ENCODE results near the gene ZNF397. TPM values are rescaled to one million over a fixed set of nuclear protein-coding genes. Genes with fewer than 3 reads are reported as not detected.
"Not testable (repeated sequence)": the region's sequence is repeated elsewhere in the genome, so short reads cannot be mapped to it uniquely, and the experiment has no call there.

The ZNF397 gene
- total and polyA plus RNA-seq, 2 of the 13 experiments (the other 11 are each of a cell fraction or from before 2014, with no cell fraction given): 4.7 to 9.4 TPM

GRCh38 chr18:35205199-35205712, 35.6 kb upstream of the ZNF397 start:
- no peak for DNase-seq (ENCODE audit: low spot score)
- H3K36me3 ChIP-seq (replicated peaks in 1 of 2; ENCODE audit: control insufficient read depth in 1 of 2, insufficient read depth in 2 of 2, low read length in 2 of 2): no peaks in the 10 kb centered on the region
- H2AFZ ChIP-seq (ENCODE audit: low read length): no peak overlapping the region
- H3K4me2 ChIP-seq (ENCODE audit: low read depth, low read length): no peak overlapping the region
- BruUV-seq (replicated peaks): no TSS peak
- no peak overlapping the region for H3K9ac ChIP-seq (ENCODE audit: insufficient read depth, low read depth, low read length)
- FAIRE-seq: no peak
- POLR2A ChIA-PET: no interaction called here
- CTCF ChIA-PET (ENCODE audit: low intra/inter-chr PET ratio, low total read pairs): no interaction called here
- H3K9me3 ChIP-seq (ENCODE audit: low read length): no peaks in the 10 kb centered on the region
- 26% methylated on average over 2 of the region's 2 CpGs for WGBS (ENCODE audit: low lambda C conversion rate)
- no peak for ATAC-seq
- no peak overlapping the region for H3K27ac ChIP-seq (ENCODE audit: extremely low read length, insufficient read depth, low read length)
- intact Hi-C loops (cut with micrococcal nuclease; ENCODE audit: unreplicated experiment): no loop called here
- in situ Hi-C loops (cut with HindIII; ENCODE audit: extremely low pct_ligation_motif_present, low pct_unique_long_range_greater_than_20kb): no loop called here
- H3K4me1 ChIP-seq (ENCODE audit: insufficient read depth, low read length): no peaks in the 10 kb centered on the region
- TF ChIP-seq SNAPC2 (CRISPR knock-in tag; IDR thresholded peaks at IDR 0.05) (no peak), ZFP41 (CRISPR knock-in tag; IDR thresholded peaks at IDR 0.05; ENCODE audit: borderline replicate concordance) (no peak), ZNF317 (CRISPR knock-in tag; IDR thresholded peaks at IDR 0.05) (peak; percentile 98)
- TF ChIP-seq, protein P1, sequence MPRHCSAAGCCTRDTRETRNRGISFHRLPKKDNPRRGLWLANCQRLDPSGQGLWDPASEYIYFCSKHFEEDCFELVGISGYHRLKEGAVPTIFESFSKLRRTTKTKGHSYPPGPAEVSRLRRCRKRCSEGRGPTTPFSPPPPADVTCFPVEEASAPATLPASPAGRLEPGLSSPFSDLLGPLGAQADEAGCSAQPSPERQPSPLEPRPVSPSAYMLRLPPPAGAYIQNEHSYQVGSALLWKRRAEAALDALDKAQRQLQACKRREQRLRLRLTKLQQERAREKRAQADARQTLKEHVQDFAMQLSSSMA (CRISPR knock-in tag; IDR thresholded peaks at IDR 0.05): no peak
- no peaks in the 10 kb centered on the region for H3K27me3 ChIP-seq (ENCODE audit: control insufficient read depth in 1 of 2, insufficient read depth in 2 of 2, low read length in 2 of 2)
- H4K20me1 ChIP-seq (ENCODE audit: insufficient read depth, low read length): no peaks in the 10 kb centered on the region
- H3K79me2 ChIP-seq (ENCODE audit: insufficient read depth, low read length): no peaks in the 10 kb centered on the region
- H3K4me3 ChIP-seq (replicated peaks in 1 of 3; ENCODE audit: insufficient read depth in 1 of 3, low read depth in 2 of 3, low read length in 3 of 3): no peak overlapping the region

DNA sequence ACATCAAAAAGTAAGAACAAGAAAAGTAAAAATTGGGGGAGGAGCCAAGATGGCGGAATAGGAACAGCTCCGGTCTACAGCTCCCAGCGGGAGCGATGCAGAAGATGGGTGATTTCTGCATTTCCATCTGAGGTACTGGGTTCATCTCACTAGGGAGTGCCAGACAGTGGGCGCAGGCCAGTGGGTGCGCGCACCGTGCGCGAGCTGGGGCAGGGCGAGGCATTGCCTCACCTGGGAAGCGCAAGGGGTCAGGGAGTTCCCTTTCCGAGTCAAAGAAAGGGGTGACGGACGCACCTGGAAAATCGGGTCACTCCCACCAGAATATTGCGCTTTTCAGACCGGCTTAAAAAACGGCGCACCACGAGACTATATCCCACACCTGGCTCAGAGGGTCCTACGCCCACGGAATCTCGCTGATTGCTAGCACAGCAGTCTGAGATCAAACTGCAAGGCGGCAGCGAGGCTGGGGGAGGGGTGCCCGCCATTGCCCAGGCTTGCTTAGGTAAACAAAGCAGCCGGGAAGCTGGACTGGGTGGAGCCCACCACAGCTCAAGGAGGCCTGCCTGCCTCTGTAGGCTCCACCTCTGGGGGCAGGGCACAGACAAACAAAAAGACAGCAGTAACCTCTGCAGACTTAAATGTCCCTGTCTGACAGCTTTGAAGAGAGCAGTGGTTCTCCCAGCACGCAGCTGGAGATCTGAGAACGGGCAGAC, 34.9 kb upstream of the ZNF397 start:
- CTCF ChIA-PET (ENCODE audit: low intra/inter-chr PET ratio, low total read pairs); H3K4me2 ChIP-seq (ENCODE audit: low read depth, low read length); in situ Hi-C loops (cut with HindIII; ENCODE audit: extremely low pct_ligation_motif_present, low pct_unique_long_range_greater_than_20kb); H3K36me3 ChIP-seq (replicated peaks in 1 of 2; ENCODE audit: control insufficient read depth in 1 of 2, insufficient read depth in 2 of 2, low read length in 2 of 2); H3K27ac ChIP-seq (ENCODE audit: extremely low read length, insufficient read depth, low read length); H2AFZ ChIP-seq (ENCODE audit: low read length); FAIRE-seq; POLR2A ChIA-PET; H4K20me1 ChIP-seq (ENCODE audit: insufficient read depth, low read length); H3K9ac ChIP-seq (ENCODE audit: insufficient read depth, low read depth, low read length); BruUV-seq (replicated peaks); H3K79me2 ChIP-seq (ENCODE audit: insufficient read depth, low read length); intact Hi-C loops (cut with micrococcal nuclease; ENCODE audit: unreplicated experiment); H3K27me3 ChIP-seq (ENCODE audit: control insufficient read depth in 1 of 2, insufficient read depth in 2 of 2, low read length in 2 of 2); H3K4me1 ChIP-seq (ENCODE audit: insufficient read depth, low read length); H3K9me3 ChIP-seq (ENCODE audit: low read length); DNase-seq (ENCODE audit: low spot score); H3K4me3 ChIP-seq (replicated peaks in 1 of 3; ENCODE audit: insufficient read depth in 1 of 3, low read depth in 2 of 3, low read length in 3 of 3); ATAC-seq; TF ChIP-seq FOXA1 (IDR thresholded peaks at IDR 0.05): not testable (repeated sequence)
- 93% methylated on average over 16 of the region's 30 CpGs for WGBS (ENCODE audit: low lambda C conversion rate)
- peak; percentile 56 for TF ChIP-seq FOXA1 (CRISPR knock-in tag; IDR thresholded peaks at IDR 0.05)
- TF ChIP-seq, protein P2, sequence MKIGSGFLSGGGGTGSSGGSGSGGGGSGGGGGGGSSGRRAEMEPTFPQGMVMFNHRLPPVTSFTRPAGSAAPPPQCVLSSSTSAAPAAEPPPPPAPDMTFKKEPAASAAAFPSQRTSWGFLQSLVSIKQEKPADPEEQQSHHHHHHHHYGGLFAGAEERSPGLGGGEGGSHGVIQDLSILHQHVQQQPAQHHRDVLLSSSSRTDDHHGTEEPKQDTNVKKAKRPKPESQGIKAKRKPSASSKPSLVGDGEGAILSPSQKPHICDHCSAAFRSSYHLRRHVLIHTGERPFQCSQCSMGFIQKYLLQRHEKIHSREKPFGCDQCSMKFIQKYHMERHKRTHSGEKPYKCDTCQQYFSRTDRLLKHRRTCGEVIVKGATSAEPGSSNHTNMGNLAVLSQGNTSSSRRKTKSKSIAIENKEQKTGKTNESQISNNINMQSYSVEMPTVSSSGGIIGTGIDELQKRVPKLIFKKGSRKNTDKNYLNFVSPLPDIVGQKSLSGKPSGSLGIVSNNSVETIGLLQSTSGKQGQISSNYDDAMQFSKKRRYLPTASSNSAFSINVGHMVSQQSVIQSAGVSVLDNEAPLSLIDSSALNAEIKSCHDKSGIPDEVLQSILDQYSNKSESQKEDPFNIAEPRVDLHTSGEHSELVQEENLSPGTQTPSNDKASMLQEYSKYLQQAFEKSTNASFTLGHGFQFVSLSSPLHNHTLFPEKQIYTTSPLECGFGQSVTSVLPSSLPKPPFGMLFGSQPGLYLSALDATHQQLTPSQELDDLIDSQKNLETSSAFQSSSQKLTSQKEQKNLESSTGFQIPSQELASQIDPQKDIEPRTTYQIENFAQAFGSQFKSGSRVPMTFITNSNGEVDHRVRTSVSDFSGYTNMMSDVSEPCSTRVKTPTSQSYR (CRISPR knock-in tag; IDR thresholded peaks at IDR 0.05; ENCODE audit: borderline replicate concordance): peak; percentile 53; the same call in 1 of the 2 replicates
- TF ChIP-seq FOXA3 (CRISPR knock-in tag; IDR thresholded peaks at IDR 0.05): peak; percentile 23; the same call in 1 of the 2 replicates

Measured in HepG2 (cell line).